Activated CD4-positive, alpha-beta T cell treated with anti-CD3 and anti-CD28 coated beads, Interleukin-2, amount 50 U/mL, for 4 hours (primary cell): ENCODE results near the gene RPP14.

Experiments used
- DNase-seq, 2 experiments: peaks; one replicate each; pipeline ENCODE4 v3.0.0-alpha.2; 2020

The RPP14 gene

DNA sequence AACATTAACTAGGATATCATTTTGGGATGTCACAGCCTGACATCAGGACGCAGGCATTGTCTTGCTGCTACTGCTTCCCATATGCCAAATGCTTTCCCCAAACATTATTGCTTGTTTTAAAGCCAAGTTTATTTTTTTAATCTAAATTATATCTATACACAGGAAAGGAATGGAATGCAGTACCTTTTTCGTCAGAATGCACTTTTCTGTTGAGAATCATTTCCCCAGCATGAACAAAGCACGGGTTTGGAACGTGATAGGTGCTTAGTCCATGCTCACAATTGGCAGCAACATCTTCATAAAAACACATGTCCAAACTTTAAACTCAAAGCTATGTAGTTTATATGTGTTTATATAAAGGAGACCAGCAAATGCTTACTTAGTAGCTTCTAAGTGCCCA is 52.8 kb downstream of the RPP14 start:
- no peak for DNase-seq

DNA sequence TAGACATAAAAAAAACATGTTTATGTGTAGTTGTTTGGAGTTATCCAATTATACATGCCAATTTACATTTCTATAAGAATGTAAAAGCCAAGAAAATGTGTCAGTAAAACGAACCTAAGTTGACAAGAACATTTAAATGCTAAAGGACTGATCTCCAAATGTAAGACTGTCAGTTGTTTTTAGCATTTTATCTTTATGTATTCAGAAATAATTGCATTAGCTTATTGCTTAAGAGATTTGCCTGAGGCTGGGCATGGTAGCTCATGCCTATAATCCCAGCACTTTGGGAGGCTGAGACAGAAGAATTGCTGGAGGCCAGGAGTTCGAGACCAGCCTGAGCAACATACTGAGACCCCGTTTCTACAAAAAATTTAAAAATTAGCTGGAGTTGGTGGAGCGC is 53.6 kb downstream of the RPP14 start:
- no peak for DNase-seq

- no peak for DNase-seq
Observed at GRCh38 chr3:58361866-58362265, 55.8 kb downstream of the RPP14 start.

GRCh38 chr3:58366699-58367098 is 60.7 kb downstream of the RPP14 start:
- no peak for DNase-seq

- DNase-seq: no peak
Observed at GRCh38 chr3:58369038-58369437, 63.0 kb downstream of the RPP14 start.
